ENCODE measurements around the gene XCL1.

XCL1 gene

GRCh38 chr1:168556647-168557046 lies 19.8 kb upstream of the XCL1 start:
- no peak for TF ChIP-seq CTCF (IDR thresholded peaks at IDR 0.05; ENCODE audit: extremely low read depth, missing control alignments)
- no peak for DNase-seq (ENCODE audit: low spot score)

GRCh38 chr1:168560370-168560769 lies 16.0 kb upstream of the XCL1 start:
- no peak for DNase-seq (ENCODE audit: low spot score)
- no peak for TF ChIP-seq CTCF (IDR thresholded peaks at IDR 0.05; ENCODE audit: extremely low read depth, missing control alignments)

- DNase-seq (ENCODE audit: low spot score), result no peak
- TF ChIP-seq CTCF (IDR thresholded peaks at IDR 0.05; ENCODE audit: extremely low read depth, missing control alignments), result no peak
Observed at GRCh38 chr1:168561989-168562388, 14.4 kb upstream of the XCL1 start.

- TF ChIP-seq CTCF (IDR thresholded peaks at IDR 0.05; ENCODE audit: extremely low read depth, missing control alignments), result no peak
Observed at GRCh38 chr1:168565825-168566224, 10.6 kb upstream of the XCL1 start.

GRCh38 chr1:168567007-168567406 lies 9.4 kb upstream of the XCL1 start:
- DNase-seq (ENCODE audit: low spot score), result no peak
- no peak for TF ChIP-seq CTCF (IDR thresholded peaks at IDR 0.05; ENCODE audit: extremely low read depth, missing control alignments)

More at GRCh38 chr1:168565825-168566224, 10.6 kb upstream of the XCL1 start:
- DNase-seq (ENCODE audit: low spot score), result no peak

- TF ChIP-seq CTCF (IDR thresholded peaks at IDR 0.05; ENCODE audit: extremely low read depth, missing control alignments), result no peak
- no peak for DNase-seq (ENCODE audit: low spot score)
Observed at GRCh38 chr1:168567568-168567967, 8.8 kb upstream of the XCL1 start.

GRCh38 chr1:168568346-168568745 lies 8.1 kb upstream of the XCL1 start:
- no peak for TF ChIP-seq CTCF (IDR thresholded peaks at IDR 0.05; ENCODE audit: extremely low read depth, missing control alignments)
- DNase-seq (ENCODE audit: low spot score), result no peak

Data from GM20000 (cell line).